ELF-1 (cell line): ENCODE results near the gene SH3RF2.
"Not testable (repeated sequence)": the region's sequence is repeated elsewhere in the genome, so short reads cannot be mapped to it uniquely, and the experiment has no call there.

Experiments used
- DNase-seq: peaks from one replicate; pipeline ENCODE4 v3.0.0-alpha.2; 2016; ENCODE audit warnings: low read depth, low spot score

Gene SH3RF2

GRCh38 chr5:146005723-146006122 is 69.3 kb downstream of the SH3RF2 start:
- DNase-seq = no peak

GRCh38 chr5:146006470-146007190 is 70.3 kb downstream of the SH3RF2 start:
- no peak for DNase-seq

GRCh38 chr5:146007270-146007669 is 70.9 kb downstream of the SH3RF2 start:
- DNase-seq = no peak

- DNase-seq = no peak
These were observed 71.6 kb downstream of the SH3RF2 start for GRCh38 chr5:146007989-146008388.

GRCh38 chr5:146009020-146009419 is 72.6 kb downstream of the SH3RF2 start:
- DNase-seq = no peak

GRCh38 chr5:146010447-146010846 is 74.1 kb downstream of the SH3RF2 start:
- DNase-seq = not testable (repeated sequence)

GRCh38 chr5:146013761-146014160 is 77.4 kb downstream of the SH3RF2 start:
- DNase-seq = no peak

- DNase-seq = no peak
These were observed 78.6 kb downstream of the SH3RF2 start for GRCh38 chr5:146015001-146015400.

GRCh38 chr5:146016764-146017484 is 80.5 kb downstream of the SH3RF2 start:
- no peak for DNase-seq

GRCh38 chr5:146018514-146019375 is 82.4 kb downstream of the SH3RF2 start:
- DNase-seq = no peak

GRCh38 chr5:146020100-146020499 is 83.7 kb downstream of the SH3RF2 start:
- DNase-seq = no peak

GRCh38 chr5:146024034-146024433 is 87.7 kb downstream of the SH3RF2 start:
- no peak for DNase-seq

- no peak for DNase-seq
These were observed 88.8 kb downstream of the SH3RF2 start for GRCh38 chr5:146025114-146025680.

GRCh38 chr5:146025681-146026080 is 89.3 kb downstream of the SH3RF2 start:
- no peak for DNase-seq

- peak; percentile 51 for DNase-seq
These were observed 90.1 kb downstream of the SH3RF2 start for GRCh38 chr5:146026307-146027010.

- DNase-seq = peak; percentile 37
These were observed 91.4 kb downstream of the SH3RF2 start for GRCh38 chr5:146027751-146028150.

- no peak for DNase-seq
These were observed 96.5 kb downstream of the SH3RF2 start for GRCh38 chr5:146032911-146033310.

- DNase-seq = no peak
These were observed 97.7 kb downstream of the SH3RF2 start for GRCh38 chr5:146034127-146034526.

- no peak for DNase-seq
These were observed 98.2 kb downstream of the SH3RF2 start for GRCh38 chr5:146034605-146035004.

- DNase-seq = no peak
These were observed 103.0 kb downstream of the SH3RF2 start for GRCh38 chr5:146039420-146039819.

- DNase-seq = no peak
These were observed 104.1 kb downstream of the SH3RF2 start for GRCh38 chr5:146040527-146040926.
